Skeletal muscle satellite cell (primary cell): ENCODE measurements around the gene ANKS1B.

ENCODE experiments used
- H3K27me3 ChIP-seq: 2 replicates; pipeline ENCODE4 v1.7.0; 2013; ENCODE audit warnings: low read length; ENCODE audit not compliant: control insufficient read depth, insufficient read depth
- H3K36me3 ChIP-seq: 2 replicates; pipeline ENCODE4 v1.7.0; 2013; ENCODE audit warnings: mild to moderate bottlenecking, control low read depth, low read length; ENCODE audit not compliant: insufficient read depth
- H3K4me1 ChIP-seq: 2 replicates; pipeline ENCODE4 v1.7.0; 2013; ENCODE audit warnings: low read length; ENCODE audit not compliant: control insufficient read depth, insufficient read depth
- H3K4me2 ChIP-seq: 2 replicates; pipeline ENCODE4 v1.7.0; 2013; ENCODE audit warnings: mild to moderate bottlenecking, low read length
- H3K4me3 ChIP-seq: 2 replicates; pipeline ENCODE4 v1.7.0; 2013; ENCODE audit warnings: low read length
- H3K9ac ChIP-seq: 2 replicates; pipeline ENCODE4 v1.7.0; 2013; ENCODE audit warnings: mild to moderate bottlenecking, low read depth, low read length, moderate library complexity
- H3K9me3 ChIP-seq: replicated peaks from 2 replicates; pipeline ENCODE4 v1.7.0; 2013; ENCODE audit warnings: mild to moderate bottlenecking, control low read depth, low read length

Gene ANKS1B

GRCh38 chr12:99388671-99389195 lies 596.0 kb downstream of the ANKS1B start:
- no peak overlapping the region for H3K4me2 ChIP-seq
- no peaks in the 10 kb centered on the region for H3K27me3 ChIP-seq
- H3K4me1 ChIP-seq = no peaks in the 10 kb centered on the region
- no peaks in the 10 kb centered on the region for H3K9me3 ChIP-seq
- H3K9ac ChIP-seq = no peak overlapping the region
- no peaks in the 10 kb centered on the region for H3K36me3 ChIP-seq
- H3K4me3 ChIP-seq = no peak overlapping the region

GRCh38 chr12:99387661-99388060 lies 597.1 kb downstream of the ANKS1B start:
- Histone ChIP-seq H3K4me3 (no peak overlapping the region), H3K9me3 (no peaks in the 10 kb centered on the region), H3K9ac (no peak overlapping the region), H3K4me2 (no peak overlapping the region), H3K4me1 (no peaks in the 10 kb centered on the region), H3K36me3 (no peaks in the 10 kb centered on the region), H3K27me3 (no peaks in the 10 kb centered on the region)

- H3K4me2 ChIP-seq = no peak overlapping the region
- no peaks in the 10 kb centered on the region for H3K4me1 ChIP-seq
- H3K36me3 ChIP-seq = no peaks in the 10 kb centered on the region
- no peaks in the 10 kb centered on the region for H3K27me3 ChIP-seq
- H3K9me3 ChIP-seq = no peaks in the 10 kb centered on the region
- H3K9ac ChIP-seq = no peak overlapping the region
- no peak overlapping the region for H3K4me3 ChIP-seq
Observed at GRCh38 chr12:99386907-99387306, 597.8 kb downstream of the ANKS1B start.

- Histone ChIP-seq H3K9ac (no peak overlapping the region), H3K4me3 (no peak overlapping the region), H3K4me1 (no peaks in the 10 kb centered on the region), H3K27me3 (no peaks in the 10 kb centered on the region), H3K9me3 (no peaks in the 10 kb centered on the region), H3K4me2 (no peak overlapping the region), H3K36me3 (no peaks in the 10 kb centered on the region)
Observed at GRCh38 chr12:99383258-99383657, 601.5 kb downstream of the ANKS1B start.

GRCh38 chr12:99381992-99382391 lies 602.7 kb downstream of the ANKS1B start:
- Histone ChIP-seq H3K27me3 (no peaks in the 10 kb centered on the region), H3K4me1 (no peaks in the 10 kb centered on the region), H3K4me3 (no peak overlapping the region), H3K4me2 (no peak overlapping the region), H3K9me3 (no peaks in the 10 kb centered on the region), H3K36me3 (no peaks in the 10 kb centered on the region), H3K9ac (no peak overlapping the region)

GRCh38 chr12:99380701-99381100 lies 604.0 kb downstream of the ANKS1B start:
- H3K9me3 ChIP-seq = no peaks in the 10 kb centered on the region
- H3K4me3 ChIP-seq = no peak overlapping the region
- no peaks in the 10 kb centered on the region for H3K27me3 ChIP-seq
- no peak overlapping the region for H3K4me2 ChIP-seq
- no peak overlapping the region for H3K9ac ChIP-seq
- no peaks in the 10 kb centered on the region for H3K4me1 ChIP-seq
- H3K36me3 ChIP-seq = no peaks in the 10 kb centered on the region

- H3K4me2 ChIP-seq = no peak overlapping the region
- H3K4me3 ChIP-seq = no peak overlapping the region
- no peaks in the 10 kb centered on the region for H3K9me3 ChIP-seq
- peaks cover 23% of the 10 kb centered on the region for H3K4me1 ChIP-seq
- H3K36me3 ChIP-seq = no peaks in the 10 kb centered on the region
- H3K27me3 ChIP-seq = no peaks in the 10 kb centered on the region
- no peak overlapping the region for H3K9ac ChIP-seq
Observed at GRCh38 chr12:99374023-99374422, 610.7 kb downstream of the ANKS1B start.

GRCh38 chr12:99372257-99372920 lies 612.3 kb downstream of the ANKS1B start:
- Histone ChIP-seq H3K9ac (peak overlapping the region; percentile 59), H3K4me1 (peaks cover 23% of the 10 kb centered on the region), H3K27me3 (no peaks in the 10 kb centered on the region), H3K9me3 (no peaks in the 10 kb centered on the region), H3K36me3 (no peaks in the 10 kb centered on the region), H3K4me3 (no peak overlapping the region), H3K4me2 (peak overlapping the region; percentile 53)

- H3K4me2 ChIP-seq = no peak overlapping the region
- no peak overlapping the region for H3K9ac ChIP-seq
- no peaks in the 10 kb centered on the region for H3K36me3 ChIP-seq
- peaks cover 23% of the 10 kb centered on the region for H3K4me1 ChIP-seq
- no peaks in the 10 kb centered on the region for H3K9me3 ChIP-seq
- H3K4me3 ChIP-seq = no peak overlapping the region
- no peaks in the 10 kb centered on the region for H3K27me3 ChIP-seq
Observed at GRCh38 chr12:99370421-99371138, 614.2 kb downstream of the ANKS1B start.

- no peaks in the 10 kb centered on the region for H3K27me3 ChIP-seq
- no peaks in the 10 kb centered on the region for H3K9me3 ChIP-seq
- peaks cover 9% of the 10 kb centered on the region for H3K4me1 ChIP-seq
- no peak overlapping the region for H3K9ac ChIP-seq
- H3K4me2 ChIP-seq = no peak overlapping the region
- H3K36me3 ChIP-seq = no peaks in the 10 kb centered on the region
- no peak overlapping the region for H3K4me3 ChIP-seq
Observed at GRCh38 chr12:99367181-99367580, 617.6 kb downstream of the ANKS1B start.

- Histone ChIP-seq H3K4me1 (no peaks in the 10 kb centered on the region), H3K9me3 (no peaks in the 10 kb centered on the region), H3K27me3 (no peaks in the 10 kb centered on the region), H3K36me3 (no peaks in the 10 kb centered on the region), H3K9ac (no peak overlapping the region), H3K4me2 (no peak overlapping the region), H3K4me3 (no peak overlapping the region)
Observed at GRCh38 chr12:99352269-99352668, 632.5 kb downstream of the ANKS1B start.

GRCh38 chr12:99343960-99344359 lies 640.8 kb downstream of the ANKS1B start:
- Histone ChIP-seq H3K9ac (no peak overlapping the region), H3K4me2 (no peak overlapping the region), H3K4me1 (peaks cover 11% of the 10 kb centered on the region), H3K4me3 (no peak overlapping the region), H3K36me3 (no peaks in the 10 kb centered on the region), H3K9me3 (no peaks in the 10 kb centered on the region), H3K27me3 (no peaks in the 10 kb centered on the region)
